HepG2 (cell line): ENCODE results near the gene FBXO4. TPM values are rescaled to one million over a fixed set of nuclear protein-coding genes. Genes with fewer than 3 reads are reported as not detected.

Source experiments
- ATAC-seq: fragments of 200-7000 bp; cut with Tn5 transposase; 3 replicates; pipeline ENCODE4 v1.9.1; 2020; ENCODE audit warnings: mild to moderate bottlenecking, moderate library complexity
- BruUV-seq: library from RNA; stranded (reverse); fragments of 400-500 nt; replicated peaks from 2 replicates; lab custom pipeline; 2021; lab: Mats Ljungman, UMichigan
- CTCF ChIA-PET: fragments of 300-600 bp; formaldehyde crosslinking; extraction: SDS; loops from one replicate; lab custom pipeline; 2021; ENCODE audit warnings: low total read pairs, inconsistent platforms, low intra/inter-chr PET ratio; lab: Yijun Ruan, JAX
- POLR2A ChIA-PET: fragments of 350-600 bp; sonication (Branson Sonifier 250); formaldehyde crosslinking; loops from one replicate; lab custom pipeline; 2020; ENCODE audit warnings: antibody characterized with exemption, inconsistent platforms; lab: Yijun Ruan, JAX
- DNase-seq: peaks from one replicate; pipeline ENCODE4 v3.0.0-alpha.2; 2015; ENCODE audit warnings: low spot score
- FAIRE-seq: peaks from 3 replicates; lab custom pipeline; 2011; peaks lifted over from hg19 to GRCh38; lab: Jason Lieb, UNC
- H2AFZ ChIP-seq: one replicate; pipeline ENCODE4 v1.6.1; 2011; ENCODE audit warnings: low read length, inconsistent platforms
- H3K27ac ChIP-seq: fragments of 300-600 bp; 3 replicates; pipeline ENCODE4 v1.8.0; 2011; ENCODE audit warnings: mixed run types, mild to moderate bottlenecking, mixed read lengths, low read length, inconsistent platforms; ENCODE audit not compliant: insufficient read depth; ENCODE audit errors: extremely low read length
- H3K27me3 ChIP-seq, 2 experiments: fragments of 200-600 bp in 1 of 2; 2 replicates in 1 of 2; 3 replicates in 1 of 2; pipeline versions ENCODE4 v1.6.0 to v1.8.0; 2011; ENCODE audit warnings: low read length in 2 of 2, mild to moderate bottlenecking in 2 of 2, moderate library complexity in 2 of 2, inconsistent platforms in 1 of 2; ENCODE audit not compliant: insufficient read depth in 2 of 2, control insufficient read depth in 1 of 2
- H3K36me3 ChIP-seq, 2 experiments: fragments of 200-600 bp in 1 of 2; replicated peaks in 1 of 2; 2 replicates in 1 of 2; 3 replicates in 1 of 2; pipeline versions ENCODE4 v1.5.1 to v1.8.0; 2011; ENCODE audit warnings: low read length in 2 of 2, inconsistent platforms in 1 of 2; ENCODE audit not compliant: insufficient read depth in 2 of 2, control insufficient read depth in 1 of 2
- H3K4me1 ChIP-seq: 2 replicates; pipeline ENCODE4 v1.5.1; 2012; ENCODE audit warnings: low read length, inconsistent platforms; ENCODE audit not compliant: insufficient read depth
- H3K4me2 ChIP-seq: 2 replicates; pipeline ENCODE4 v1.6.0; 2011; ENCODE audit warnings: low read depth, low read length, inconsistent platforms
- H3K4me3 ChIP-seq, 3 experiments: fragments of 200-600 bp in 1 of 3; sonication (generic), shearing (Covaris generic) in 1 of 3; replicated peaks in 1 of 3; 2 replicates each; pipeline ENCODE4 v1.5.1; 2011 to 2016; ENCODE audit warnings: low read length in 3 of 3, inconsistent platforms in 2 of 3, low read depth in 2 of 3, mild to moderate bottlenecking in 2 of 3, control low read depth in 1 of 3, mixed read lengths in 1 of 3; ENCODE audit not compliant: insufficient read depth in 1 of 3
- H3K79me2 ChIP-seq: one replicate; pipeline ENCODE4 v1.6.1; 2011; ENCODE audit warnings: low read length, inconsistent platforms; ENCODE audit not compliant: insufficient read depth
- H3K9ac ChIP-seq: 2 replicates; pipeline ENCODE4 v1.6.0; 2011; ENCODE audit warnings: mild to moderate bottlenecking, low read depth, low read length, inconsistent platforms; ENCODE audit not compliant: insufficient read depth
- H3K9me3 ChIP-seq: 2 replicates; pipeline ENCODE4 v1.5.1; 2012; ENCODE audit warnings: mild to moderate bottlenecking, low read length
- H4K20me1 ChIP-seq: 2 replicates; pipeline ENCODE4 v1.6.0; 2011; ENCODE audit warnings: inconsistent platforms, mild to moderate bottlenecking, low read length, moderate library complexity; ENCODE audit not compliant: insufficient read depth
- SYNCRIP ChIP-seq: fragments of 200-400 bp; formaldehyde crosslinking; IDR thresholded peaks from 2 replicates; pipeline ENCODE4 v1.6.1; 2018; ENCODE audit warnings: mild to moderate bottlenecking, low read depth, low read length; ENCODE audit not compliant: insufficient read depth
- ZBTB40 ChIP-seq, 2 experiments: fragments of 450-650 bp in 1 of 2; sonication (generic) in 1 of 2; formaldehyde crosslinking in 1 of 2; IDR thresholded peaks; 2 replicates each; pipeline versions ENCODE4 v1.6.1 to v1.8.0; 2016 to 2022; ENCODE audit warnings: antibody characterized with exemption in 1 of 2, mild to moderate bottlenecking in 1 of 2, missing genetic modification reagents in 1 of 2
- ZNF382 ChIP-seq: sonication (generic); formaldehyde crosslinking; IDR thresholded peaks from 2 replicates; pipeline ENCODE4 v1.5.0; 2020; ENCODE audit warnings: missing genetic modification reagents, mild to moderate bottlenecking, borderline replicate concordance
- ZNF749 ChIP-seq: sonication (generic); formaldehyde crosslinking; IDR thresholded peaks from 2 replicates; pipeline ENCODE4 v1.8.0; 2022; ENCODE audit warnings: mild to moderate bottlenecking, missing genetic modification reagents, moderate library complexity, borderline replicate concordance
- WGBS: methylation state at CpG from one replicate; pipeline ENCODE4 v1.1.6; 2017; ENCODE audit warnings: low lambda C conversion rate; 5-methylcytosine and 5-hydroxymethylcytosine counted together
- in situ Hi-C: cut with HindIII; loops from 2 replicates; pipeline ENCODE4 v1.10.0; 2017; ENCODE audit warnings: low pct_unique_long_range_greater_than_20kb; ENCODE audit not compliant: extremely low pct_ligation_motif_present
- intact Hi-C: fragments of 100-400 bp; cut with micrococcal nuclease; formaldehyde crosslinking; loops from one replicate; pipeline ENCODE4 v1.10.0; 2022; ENCODE audit not compliant: unreplicated experiment
- polyA plus RNA-seq, 8 experiments: library from polyadenylated mRNA; depleted of rRNA in 3 of 8; stranded (reverse) in 7 of 8; unstranded in 1 of 8; fragments of >200 nt; fragmentation: Illumina TruSeq in 4 of 8; extraction: Trizol in 4 of 8; gene quantifications; 2 replicates each; pipeline versions ENCODE4 v1.2.1 to v1.2.3, GENCODE V29; 2011 to 2016; ENCODE audit warnings: low read depth in 4 of 8, missing spikeins in 1 of 8, mixed read lengths in 1 of 8; ENCODE audit not compliant: insufficient read depth in 1 of 8
- total RNA-seq, 5 experiments: library from RNA; depleted of rRNA; stranded (reverse); fragments of >200 nt; fragmentation: Illumina TruSeq; extraction: Trizol; gene quantifications; 2 replicates each; pipeline ENCODE4 v1.2.3, GENCODE V29; 2016; ENCODE audit warnings: low read depth in 1 of 5

The FBXO4 gene
- total and polyA plus RNA-seq, 2 of the 13 experiments (the other 11 are each of a cell fraction or from before 2014, with no cell fraction given) = 5.2 to 16.4 TPM

- TF ChIP-seq ZNF749 (CRISPR knock-in tag) = no peak
- no peak for TF ChIP-seq SYNCRIP
These were observed 42.3 kb downstream of the FBXO4 start (continued) for GRCh38 chr5:41967401-41967800.

- Histone ChIP-seq H3K27me3 (no peaks in the 10 kb centered on the region; a peak in 1 of 5 replicates), H3K4me1 (no peaks in the 10 kb centered on the region), H4K20me1 (no peaks in the 10 kb centered on the region), H3K4me2 (no peak overlapping the region), H2AFZ (no peak overlapping the region), H3K9ac (no peak overlapping the region), H3K79me2 (no peaks in the 10 kb centered on the region), H3K27ac (no peak overlapping the region), H3K36me3 (no peaks in the 10 kb centered on the region)
- intact Hi-C loops (no loop called here), in situ Hi-C loops (no loop called here)
- no TSS peak for BruUV-seq
- FAIRE-seq (no peak), DNase-seq (no peak), ATAC-seq (no peak)
- ChIA-PET CTCF (no interaction called here), POLR2A (no interaction called here)
- WGBS = 85% methylated on average over 22 of the region's 22 CpGs
- TF ChIP-seq ZBTB40 (IDR thresholded peaks at IDR 0.05) (no peak), ZBTB40 (CRISPR knock-in tag; IDR thresholded peaks at IDR 0.05) (peak; percentile 82; the same call in 1 of the 2 replicates), ZNF382 (no peak)
- TF ChIP-seq, all 625 proteins: peak for 1
- Histone ChIP-seq H3K4me3 (no peak overlapping the region), H3K9me3 (no peaks in the 10 kb centered on the region)
These were observed 43.2 kb downstream of the FBXO4 start for GRCh38 chr5:41968153-41968723.
